Fibroblast of the aortic adventitia (primary cell): Measurements from ENCODE around the gene ARFGAP1. TPM values are rescaled to one million over a fixed set of nuclear protein-coding genes. Genes with fewer than 3 reads are reported as not detected.
"Not testable (repeated sequence)": the region's sequence is repeated elsewhere in the genome, so short reads cannot be mapped to it uniquely, and the experiment has no call there.

Experiments used
- DNase-seq: peaks from one replicate; pipeline ENCODE4 v3.0.0-alpha.2; 2010; ENCODE audit warnings: low read depth
- H3K4me3 ChIP-seq: 2 replicates; pipeline ENCODE4 v1.5.1; 2011; ENCODE audit warnings: low read depth, mild to moderate bottlenecking, control low read depth, low read length, moderate library complexity
- CTCF ChIP-seq: IDR thresholded peaks from 2 replicates; pipeline ENCODE4 v1.5.1; 2011; ENCODE audit warnings: mild to moderate bottlenecking, low read length, control low read depth, inconsistent platforms; ENCODE audit not compliant: insufficient read depth
- total RNA-seq: library from RNA; depleted of rRNA; stranded (reverse); fragments of >200 nt; gene quantifications from 2 replicates; pipeline ENCODE4 v1.2.3, GENCODE V29; 2012; ENCODE audit warnings: low replicate concordance

The ARFGAP1 gene
- total RNA-seq, 1 donor: 45.5 TPM

DNA sequence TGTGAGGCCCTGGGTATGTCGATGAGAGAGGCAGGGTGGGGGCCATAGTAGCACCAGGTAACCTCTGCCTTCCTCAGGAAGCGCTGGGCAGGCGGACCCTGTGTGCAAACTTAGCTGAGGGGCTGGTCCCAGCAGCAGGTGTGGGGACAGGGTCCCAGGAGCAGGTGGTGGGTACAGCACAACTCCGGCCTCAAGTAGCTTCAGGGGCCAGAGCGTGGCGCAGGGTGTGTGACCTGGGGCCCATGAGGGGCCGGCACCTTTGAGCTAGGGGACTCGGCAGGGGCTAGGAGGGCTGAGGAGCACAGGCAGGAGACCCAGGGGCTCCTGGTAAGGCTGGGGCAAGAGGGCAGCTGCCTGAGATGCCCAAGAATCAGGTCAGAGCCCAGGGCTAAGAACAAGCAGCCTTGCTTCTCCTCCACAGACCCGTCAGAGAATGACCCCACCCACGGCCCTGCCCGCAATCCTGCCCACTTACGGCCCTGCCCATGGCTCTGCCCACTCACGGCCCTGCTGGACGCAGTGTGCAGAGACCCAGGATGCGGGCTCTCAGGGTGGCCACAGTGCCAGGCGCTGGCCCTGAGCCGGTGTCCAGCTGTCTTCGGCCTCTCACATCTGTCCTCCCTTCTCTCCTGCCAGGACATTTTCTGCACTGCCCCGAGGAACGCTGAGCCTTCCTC, 57.6 kb downstream of the ARFGAP1 start:
- H3K4me3 ChIP-seq: no peak overlapping the region
- no peak for DNase-seq
- no peak for TF ChIP-seq CTCF

DNA sequence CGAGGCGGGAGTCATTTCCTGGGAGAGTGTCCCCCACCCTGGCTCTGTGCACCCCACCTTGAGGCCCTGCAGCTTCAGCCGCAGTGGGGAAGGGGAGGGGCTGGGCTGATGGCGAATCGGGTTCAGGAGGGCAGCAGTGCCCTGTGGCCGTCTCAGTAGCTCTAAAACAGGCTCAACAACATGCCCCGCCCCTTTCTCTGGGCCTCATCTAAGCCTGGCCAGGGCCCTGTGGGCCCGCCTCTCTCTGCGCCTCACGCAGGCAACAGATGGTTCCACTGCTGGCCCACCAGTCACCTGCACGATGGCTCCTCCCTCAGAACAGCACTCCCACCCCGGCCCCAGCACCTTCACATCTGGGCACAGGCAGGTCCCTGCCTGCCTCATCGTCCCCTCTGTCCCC, 58.3 kb downstream of the ARFGAP1 start:
- DNase-seq: no peak
- TF ChIP-seq CTCF: no peak
- H3K4me3 ChIP-seq: no peak overlapping the region

DNA sequence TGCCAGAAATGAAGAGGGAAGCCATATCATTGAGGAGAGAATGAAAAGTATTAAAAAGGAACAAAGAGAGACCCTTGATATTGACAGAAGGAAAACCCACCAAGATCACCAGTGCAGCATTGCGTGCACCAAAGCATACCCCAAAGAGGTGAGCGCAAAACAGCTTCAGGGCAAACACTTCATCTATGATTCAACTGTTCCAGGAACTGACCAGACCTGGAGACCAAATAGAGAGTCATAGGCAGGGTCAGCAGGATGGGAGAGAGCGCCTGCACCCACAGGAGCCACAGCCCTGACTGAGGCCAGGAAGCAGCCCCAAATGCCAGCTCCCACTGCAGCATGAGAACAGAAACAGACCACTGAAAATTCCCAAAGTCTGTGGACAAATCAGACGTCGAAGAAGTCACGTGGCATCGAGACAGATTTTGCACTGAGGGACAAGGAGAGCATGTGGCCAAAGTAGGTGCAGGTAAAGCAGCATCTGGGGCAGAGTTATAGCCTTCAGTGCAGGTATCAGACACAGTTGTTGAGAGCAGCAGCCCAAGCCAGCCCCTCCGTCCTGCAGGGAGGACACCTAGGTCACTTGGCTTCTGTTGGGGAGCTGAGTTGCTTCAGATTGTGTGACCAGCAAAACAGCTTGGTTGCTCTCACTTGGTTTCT, 59.3 kb downstream of the ARFGAP1 start:
- TF ChIP-seq CTCF: no peak
- no peak overlapping the region for H3K4me3 ChIP-seq
- no peak for DNase-seq

DNA sequence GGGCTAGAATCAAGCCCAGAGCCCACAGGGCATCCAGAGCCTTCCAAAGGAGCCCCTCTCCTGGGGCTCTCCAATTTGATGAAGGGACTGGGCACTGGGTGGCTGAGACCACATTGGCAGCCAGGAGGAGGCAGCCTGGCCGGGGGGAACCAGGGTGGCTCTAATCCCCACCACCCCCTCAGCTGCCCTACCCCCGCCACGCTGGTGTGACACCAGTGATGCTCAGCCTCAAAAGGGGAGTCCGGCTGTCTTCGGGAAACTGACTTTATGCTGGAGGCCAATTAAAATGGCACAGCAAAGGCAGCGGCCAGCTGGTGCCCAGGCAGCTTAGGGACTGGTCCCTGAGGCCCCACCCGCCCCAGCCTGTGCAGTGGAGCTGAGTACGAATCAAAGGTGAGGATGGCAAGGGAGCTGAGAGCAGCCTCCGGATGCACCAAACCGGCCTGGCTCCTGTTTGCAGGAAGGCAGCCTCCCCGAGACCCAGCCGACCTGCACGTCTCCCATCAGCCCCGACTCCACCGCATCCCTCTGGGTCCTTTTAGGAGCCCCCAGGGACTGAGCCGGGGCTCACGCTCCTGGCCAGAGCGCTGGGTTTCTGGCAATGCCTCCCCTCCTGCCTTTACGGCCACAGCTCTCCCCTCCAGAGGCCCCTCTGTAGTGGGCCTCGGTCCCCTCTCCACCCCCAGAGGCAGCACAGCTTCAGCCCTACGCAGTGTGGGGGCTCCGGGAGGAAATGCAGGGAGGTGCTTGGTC, 60.1 kb downstream of the ARFGAP1 start:
- no peak for TF ChIP-seq CTCF
- DNase-seq: no peak
- no peak overlapping the region for H3K4me3 ChIP-seq

DNA sequence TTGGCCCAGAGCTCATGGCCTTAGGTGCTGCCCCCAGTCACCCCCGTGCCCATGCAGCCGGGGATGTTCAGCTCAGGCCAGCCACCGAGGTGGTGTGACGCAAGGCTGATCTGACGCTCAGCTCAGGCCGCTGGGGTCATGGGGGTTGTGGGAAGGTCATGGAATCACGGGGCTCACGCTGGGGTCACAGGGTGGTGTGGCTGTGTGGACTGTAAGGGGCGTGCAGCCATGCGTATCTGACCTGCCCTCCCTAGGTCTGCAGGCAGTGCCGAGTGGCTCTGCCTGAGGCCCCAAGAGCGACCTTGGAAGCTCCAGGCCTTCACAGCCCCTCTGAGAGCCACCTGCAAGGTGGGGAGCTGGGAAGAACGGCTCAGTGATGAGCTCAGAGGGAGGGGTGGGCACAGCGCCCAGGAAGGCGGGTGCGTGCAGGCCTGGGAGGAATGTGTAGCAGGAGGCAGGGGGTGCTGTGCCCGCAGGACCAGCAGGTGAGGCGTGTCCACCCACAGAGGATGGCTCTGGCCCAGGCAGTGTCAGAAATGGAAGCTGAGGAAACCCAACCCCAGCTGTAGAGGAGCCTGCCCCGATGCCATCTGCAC, 60.7 kb downstream of the ARFGAP1 start:
- no peak for TF ChIP-seq CTCF
- H3K4me3 ChIP-seq: no peak overlapping the region
- DNase-seq: no peak

DNA sequence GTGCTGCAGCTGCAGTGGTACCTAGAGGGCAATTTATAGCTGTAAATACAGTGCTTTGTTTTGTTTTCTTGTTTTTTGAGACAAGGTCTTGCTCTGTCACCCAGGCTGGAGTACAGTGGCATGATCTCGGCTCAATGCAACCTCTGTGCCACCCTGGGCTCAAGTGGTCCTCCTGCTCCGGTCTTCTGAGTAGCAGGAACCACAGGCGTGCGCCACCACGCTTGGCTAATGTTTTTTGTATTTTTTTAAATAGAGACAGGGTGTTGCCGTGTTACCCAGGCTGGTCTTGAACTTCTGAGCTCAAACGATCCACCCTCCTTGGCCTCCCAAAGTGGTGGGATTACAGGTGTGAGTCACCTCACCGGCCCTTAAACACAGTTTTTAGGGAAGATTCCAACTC, 61.7 kb downstream of the ARFGAP1 start:
- no peak overlapping the region for H3K4me3 ChIP-seq
- no peak for DNase-seq
- no peak for TF ChIP-seq CTCF

- H3K4me3 ChIP-seq, DNase-seq: not testable (repeated sequence)
These were observed 62.4 kb downstream of the ARFGAP1 start for GRCh38 chr20:63335060-63335459.
